NCI-H2107 treated with DMSO at 0.1 percent for 48 hours (cell line): ENCODE results near the gene CAMK2N1.

Experiments used
- DNase-seq: peaks from one replicate; lab custom pipeline; 2025; ENCODE audit not compliant: unreplicated experiment; lab: John Stamatoyannopoulos, UW

The CAMK2N1 gene

DNA sequence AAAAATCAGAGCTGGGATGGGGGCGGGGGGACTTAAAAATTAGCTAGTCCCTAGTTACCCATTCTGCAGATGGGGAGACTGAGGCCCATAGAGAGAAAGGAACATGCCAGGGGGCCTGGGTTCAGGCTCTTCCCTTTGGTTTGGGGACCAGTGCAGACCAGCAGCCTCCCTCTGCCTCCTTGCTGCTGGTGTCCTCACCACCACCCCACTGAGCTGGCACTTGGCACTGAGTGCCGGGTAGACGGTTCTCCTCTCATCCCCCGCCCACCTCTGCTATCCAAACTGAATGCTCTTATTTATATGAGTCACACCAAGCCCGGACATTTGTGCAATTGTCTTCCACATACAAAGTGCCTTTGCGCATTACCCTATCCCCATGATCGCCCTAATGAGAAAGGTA lies 39.2 kb downstream of the CAMK2N1 start:
- DNase-seq = no peak

DNA sequence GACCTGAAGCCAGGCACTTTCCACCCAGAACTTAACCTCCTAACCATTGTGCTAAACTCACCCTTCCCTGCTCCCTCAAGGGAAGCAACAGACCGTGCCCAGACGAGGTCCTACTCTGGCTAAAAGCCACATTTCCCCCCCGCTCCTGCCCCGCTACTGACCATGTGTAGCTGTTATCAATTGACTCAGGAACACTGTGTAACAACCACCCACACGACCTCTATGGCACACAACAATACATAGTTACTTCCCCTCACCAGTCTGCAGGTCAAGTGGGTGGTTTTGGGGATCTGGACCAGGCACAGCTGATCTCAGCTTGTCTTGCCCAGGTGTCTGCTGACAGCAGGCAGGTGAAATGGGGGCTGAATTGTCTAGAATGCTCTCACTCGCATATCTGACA lies 40.1 kb downstream of the CAMK2N1 start:
- no peak for DNase-seq

DNA sequence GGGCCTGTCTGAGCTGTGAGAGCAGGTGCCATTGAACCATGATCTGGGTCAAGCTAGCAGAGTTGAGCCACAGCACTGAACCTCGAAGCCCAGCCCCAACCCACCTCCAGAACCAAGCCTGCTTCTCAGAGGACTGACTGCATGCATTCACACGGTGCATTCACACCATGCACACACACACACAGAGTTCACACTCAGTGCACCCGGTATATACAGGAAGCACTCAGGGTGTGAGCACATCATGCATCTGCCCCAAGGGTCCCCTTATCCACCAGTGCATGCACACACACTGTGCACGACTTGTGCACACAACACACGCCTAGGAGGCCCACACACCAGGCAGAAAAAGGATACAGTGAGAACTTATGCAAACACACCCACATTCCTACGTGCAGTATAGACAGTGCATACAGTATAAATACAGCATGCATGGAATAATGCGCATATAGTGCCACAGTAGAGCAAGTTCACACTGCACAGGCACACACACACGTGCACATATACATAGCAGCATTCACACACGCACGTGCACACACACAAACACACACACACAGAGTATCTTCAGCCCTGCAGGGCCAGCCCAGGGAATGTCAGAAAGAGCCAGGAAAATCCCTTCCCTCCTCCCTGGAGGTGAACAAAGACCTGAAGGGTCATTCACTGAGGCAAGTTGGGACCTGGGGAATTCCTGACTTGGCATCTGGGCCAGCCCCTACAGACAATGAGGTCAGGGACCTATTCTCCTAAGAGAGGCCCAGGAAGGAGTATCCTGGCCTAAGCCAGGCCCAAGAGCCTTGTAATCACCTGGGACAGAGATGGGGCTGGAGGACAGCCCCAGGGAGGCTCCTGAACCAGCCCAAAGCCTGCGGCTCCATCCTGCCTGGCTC lies 42.1 kb downstream of the CAMK2N1 start:
- DNase-seq = no peak

DNA sequence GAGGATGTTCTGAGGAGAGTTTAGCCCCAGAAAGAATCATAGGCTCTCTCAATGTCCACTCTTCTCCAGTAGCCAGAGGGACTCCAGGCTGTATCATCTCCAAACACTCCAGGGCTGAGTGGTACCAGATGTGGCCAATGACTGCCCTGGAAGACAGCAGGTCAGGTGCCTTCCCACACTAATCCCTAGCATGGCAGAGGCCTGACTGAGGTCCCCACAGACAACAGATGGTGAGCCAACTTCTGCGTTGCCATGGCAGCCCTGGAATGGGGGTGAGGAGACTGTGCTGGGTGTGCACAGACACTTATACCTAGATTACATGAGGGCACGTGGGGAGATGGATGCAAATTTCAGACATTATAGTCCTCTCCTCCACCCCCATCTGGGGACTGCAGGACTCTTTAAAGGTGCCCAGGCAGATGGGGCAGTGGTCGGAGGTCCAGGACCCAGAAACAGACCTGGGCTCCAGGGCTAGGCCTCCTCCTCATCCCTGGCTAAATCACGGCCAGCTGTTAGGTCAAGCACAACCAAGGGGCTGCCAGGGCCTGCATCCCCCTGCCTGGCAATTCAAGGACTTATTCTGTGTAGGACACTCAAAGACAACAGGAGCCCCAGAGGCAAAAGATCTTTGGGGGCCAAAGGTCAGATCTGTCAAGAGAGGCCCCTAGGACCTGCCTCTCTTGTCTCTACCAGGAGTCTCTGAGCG lies 42.9 kb downstream of the CAMK2N1 start:
- no peak for DNase-seq

DNA sequence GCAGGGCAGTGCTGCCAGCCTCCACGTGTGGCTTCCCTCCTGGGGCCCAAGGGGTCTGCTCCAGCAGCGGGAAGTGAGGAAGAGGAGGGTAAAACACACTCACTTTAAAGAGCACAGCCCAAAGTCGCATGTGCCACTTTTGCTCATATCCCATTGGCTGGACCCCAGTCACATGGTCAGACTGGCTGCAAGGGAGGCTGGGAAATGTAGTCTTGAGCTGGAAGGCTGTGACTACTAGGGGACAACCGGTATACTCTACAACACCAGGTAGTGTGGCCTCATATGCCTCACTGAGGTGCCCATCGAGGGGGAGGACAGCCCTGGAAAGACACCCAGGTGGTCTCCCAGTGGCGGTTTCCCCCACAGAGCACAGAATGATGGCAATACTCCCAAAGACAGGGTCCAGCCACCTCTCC lies 45.2 kb downstream of the CAMK2N1 start:
- no peak for DNase-seq

DNA sequence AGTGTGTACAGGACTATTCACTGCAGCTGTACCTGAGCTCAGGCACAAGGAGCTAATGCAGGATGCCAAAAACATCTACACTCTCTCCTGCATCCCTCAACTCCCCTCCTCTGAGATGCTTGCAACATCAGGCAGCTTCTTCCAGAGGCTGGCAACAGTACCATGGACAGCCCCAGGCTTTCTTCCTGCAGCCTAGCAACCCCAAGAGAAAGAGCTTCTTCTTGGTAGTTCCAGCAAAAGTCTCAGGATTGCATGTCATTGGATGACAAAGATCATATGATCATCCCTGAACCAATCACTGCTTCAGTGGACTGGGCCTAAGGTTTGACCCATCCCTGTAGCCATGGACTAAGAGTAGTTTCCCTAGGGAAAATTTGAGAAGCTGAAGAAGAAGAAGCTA lies 46.7 kb downstream of the CAMK2N1 start:
- DNase-seq = no peak

DNA sequence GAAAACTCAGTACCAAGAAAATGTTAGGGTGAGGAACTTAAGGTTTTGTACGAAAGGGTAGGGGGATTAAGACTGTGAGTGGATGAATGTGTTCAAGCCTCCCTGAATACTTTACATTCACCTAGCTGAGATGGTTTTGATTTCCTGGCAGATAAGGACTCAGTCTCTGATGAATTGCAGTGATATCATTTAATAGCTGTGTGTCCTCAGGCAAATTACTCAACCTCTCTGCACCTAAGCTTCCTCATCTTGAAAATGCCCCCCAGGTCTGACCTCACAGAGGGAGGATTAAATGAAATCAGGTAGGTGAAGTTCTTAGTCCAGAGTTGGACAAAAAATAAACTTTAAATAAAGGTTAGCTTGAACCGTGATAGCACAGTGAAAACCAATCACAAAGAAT lies 48.4 kb downstream of the CAMK2N1 start:
- no peak for DNase-seq

DNA sequence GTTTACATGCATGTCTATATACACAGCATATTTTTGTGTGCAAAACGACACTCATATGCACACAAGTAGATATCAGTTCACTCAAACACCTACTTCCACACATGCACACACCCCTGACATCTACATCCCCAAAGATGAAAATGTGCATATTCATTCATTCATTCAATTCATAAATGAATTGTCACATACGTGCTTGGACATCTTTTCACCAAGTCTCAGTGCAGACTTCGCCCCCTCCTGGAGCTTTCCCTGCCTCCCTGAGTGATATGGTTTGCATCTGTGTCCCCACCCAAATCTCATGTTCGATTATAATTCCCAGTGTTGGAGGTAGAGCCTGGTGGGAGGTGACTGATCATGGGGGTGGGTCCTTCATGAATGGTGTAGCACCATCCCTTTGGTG lies 53.1 kb downstream of the CAMK2N1 start:
- DNase-seq = no peak
